Measurements from ENCODE around the gene IPO9. TPM values are rescaled to one million over a fixed set of nuclear protein-coding genes. Genes with fewer than 3 reads are reported as not detected.

The IPO9 gene
- polyA plus RNA-seq, 1 donor (not counting 4 experiments of a cell fraction or from before 2014, with no cell fraction given): 38.9 TPM

GRCh38 chr1:201780952-201781351 lies 48.0 kb upstream of the IPO9 start:
- DNase-seq (ENCODE audit: low read depth, low spot score) (no peak), FAIRE-seq (no peak)
- Histone ChIP-seq H3K4me1 (ENCODE audit: control insufficient read depth, extremely low read depth, insufficient read depth, low read length) (peaks cover 52% of the 10 kb centered on the region), H3K79me2 (ENCODE audit: control insufficient read depth, insufficient read depth, low read length) (peaks cover 3% of the 10 kb centered on the region), H2AFZ (ENCODE audit: control insufficient read depth, low read length) (no peak overlapping the region), H3K9ac (ENCODE audit: control insufficient read depth, extremely low read depth, insufficient read depth, low read length) (no peak overlapping the region), H3K27ac (ENCODE audit: control insufficient read depth, insufficient read depth, low read length) (no peak overlapping the region), H3K36me3 (ENCODE audit: control insufficient read depth in 2 of 2, extremely low read depth in 1 of 2, insufficient read depth in 2 of 2, low read length in 2 of 2) (peaks cover 22 to 29% of the 10 kb centered on the region in 2 experiments), H4K20me1 (ENCODE audit: control insufficient read depth, extremely low read depth, insufficient read depth, low read length) (no peaks in the 10 kb centered on the region), H3K4me3 (ENCODE audit: control insufficient read depth in 2 of 3, extremely low read depth in 1 of 3, insufficient read depth in 2 of 3, low read depth in 1 of 3, low read length in 3 of 3) (no peak overlapping the region), H3K4me2 (ENCODE audit: control insufficient read depth, extremely low read depth, insufficient read depth, low read depth, low read length) (no peak overlapping the region), H3K9me1 (ENCODE audit: control insufficient read depth, extremely low read depth, insufficient read depth, low read length) (no peaks in the 10 kb centered on the region), H3K27me3 (ENCODE audit: control insufficient read depth, extremely low read depth, insufficient read depth, low read length) (no peaks in the 10 kb centered on the region), H3K9me3 (ENCODE audit: control insufficient read depth, low read depth, low read length) (no peaks in the 10 kb centered on the region)
- dilution Hi-C loops (cut with MboI; ENCODE audit: extremely low pct_ligation_motif_present, low sequenced_read_pairs): loop anchor here (25.0 kb wide), 1 partner anchor 219 kb away; no protein-coding TSS in a partner anchor
- TF ChIP-seq CTCF (optimal IDR thresholded peaks at IDR 0.05 in 1 of 3, IDR thresholded peaks at IDR 0.05 in 1 of 3, conservative IDR thresholded peaks at IDR 0.05 in 1 of 3; ENCODE audit: extremely low read depth in 1 of 3, insufficient read depth in 2 of 3, low read length in 3 of 3) (no peak), EZH2 (IDR thresholded peaks at IDR 0.05; ENCODE audit: low read length) (no peak)

GRCh38 chr1:201781437-201781836 lies 47.5 kb upstream of the IPO9 start:
- Histone ChIP-seq H3K4me3 (ENCODE audit: control insufficient read depth in 2 of 3, extremely low read depth in 1 of 3, insufficient read depth in 2 of 3, low read depth in 1 of 3, low read length in 3 of 3) (no peak overlapping the region), H3K27ac (ENCODE audit: control insufficient read depth, insufficient read depth, low read length) (no peak overlapping the region), H3K4me1 (ENCODE audit: control insufficient read depth, extremely low read depth, insufficient read depth, low read length) (peaks cover 55% of the 10 kb centered on the region), H3K9me1 (ENCODE audit: control insufficient read depth, extremely low read depth, insufficient read depth, low read length) (no peaks in the 10 kb centered on the region), H3K9me3 (ENCODE audit: control insufficient read depth, low read depth, low read length) (no peaks in the 10 kb centered on the region), H3K36me3 (ENCODE audit: control insufficient read depth in 2 of 2, extremely low read depth in 1 of 2, insufficient read depth in 2 of 2, low read length in 2 of 2) (peaks cover 26 to 34% of the 10 kb centered on the region in 2 experiments), H4K20me1 (ENCODE audit: control insufficient read depth, extremely low read depth, insufficient read depth, low read length) (no peaks in the 10 kb centered on the region), H3K79me2 (ENCODE audit: control insufficient read depth, insufficient read depth, low read length) (peaks cover 3% of the 10 kb centered on the region), H3K9ac (ENCODE audit: control insufficient read depth, extremely low read depth, insufficient read depth, low read length) (no peak overlapping the region), H3K4me2 (ENCODE audit: control insufficient read depth, extremely low read depth, insufficient read depth, low read depth, low read length) (no peak overlapping the region), H2AFZ (ENCODE audit: control insufficient read depth, low read length) (no peak overlapping the region), H3K27me3 (ENCODE audit: control insufficient read depth, extremely low read depth, insufficient read depth, low read length) (no peaks in the 10 kb centered on the region)
- dilution Hi-C loops (cut with MboI; ENCODE audit: extremely low pct_ligation_motif_present, low sequenced_read_pairs): loop anchor here (25.0 kb wide), 1 partner anchor 219 kb away; no protein-coding TSS in a partner anchor
- no peak for FAIRE-seq
- no peak for TF ChIP-seq EZH2 (IDR thresholded peaks at IDR 0.05; ENCODE audit: low read length)
- TF ChIP-seq CTCF (optimal IDR thresholded peaks at IDR 0.05 in 1 of 3, IDR thresholded peaks at IDR 0.05 in 1 of 3, conservative IDR thresholded peaks at IDR 0.05 in 1 of 3; ENCODE audit: extremely low read depth in 1 of 3, insufficient read depth in 2 of 3, low read length in 3 of 3): no peak
- DNase-seq (ENCODE audit: low read depth, low spot score): no peak
